CD4-positive, alpha-beta T cell treated with Interleukin-6 for 4 hours (primary cell): ENCODE data around the gene IL17RE.
"Not testable (repeated sequence)": the region's sequence is repeated elsewhere in the genome, so short reads cannot be mapped to it uniquely, and the experiment has no call there.

Experiments
- DNase-seq: peaks from one replicate; pipeline ENCODE4 v3.0.0-alpha.2; 2020; ENCODE audit warnings: mixed read lengths

IL17RE gene

DNA sequence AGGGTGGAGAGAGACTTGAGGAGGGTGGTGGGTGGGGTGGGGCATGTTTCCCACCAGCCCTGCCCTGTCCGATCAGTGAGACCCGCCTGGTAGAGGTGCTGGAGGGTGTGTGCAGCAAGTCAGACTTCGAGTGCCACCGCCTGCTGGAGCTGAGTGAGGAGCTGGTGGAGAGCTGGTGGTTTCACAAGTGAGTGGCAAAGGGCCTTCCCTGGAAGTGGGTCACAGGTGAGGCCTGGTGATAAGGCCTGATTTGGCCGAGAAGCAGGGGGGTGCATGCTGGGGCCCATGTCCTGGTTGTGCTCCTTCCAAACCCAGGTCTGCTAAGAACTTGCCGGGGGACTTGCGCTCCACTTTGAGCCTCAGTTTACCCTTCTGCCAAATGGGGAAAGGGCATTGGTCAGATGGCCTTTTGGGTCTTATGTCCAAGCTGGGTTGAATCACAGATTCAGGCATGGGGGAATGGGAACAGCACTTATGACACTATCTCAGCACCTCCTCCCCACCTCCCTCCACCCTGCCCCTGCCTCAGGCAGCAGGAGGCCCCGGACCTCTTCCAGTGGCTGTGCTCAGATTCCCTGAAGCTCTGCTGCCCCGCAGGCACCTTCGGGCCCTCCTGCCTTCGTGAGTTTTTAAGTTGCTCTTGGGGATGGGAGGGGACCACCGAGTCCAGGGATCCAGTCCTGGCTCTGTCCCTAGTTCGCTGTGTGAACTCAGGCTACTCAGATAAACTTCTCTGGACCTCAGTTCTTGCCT, 35.0 kb downstream of the IL17RE start:
- no peak for DNase-seq

GRCh38 chr3:9938966-9939365, 36.3 kb downstream of the IL17RE start:
- no peak for DNase-seq

- DNase-seq = not testable (repeated sequence)
These were observed 37.3 kb downstream of the IL17RE start for GRCh38 chr3:9939906-9940305.

- no peak for DNase-seq
These were observed 38.1 kb downstream of the IL17RE start for GRCh38 chr3:9940746-9941145.

GRCh38 chr3:9942164-9942563, 39.5 kb downstream of the IL17RE start:
- no peak for DNase-seq

DNA sequence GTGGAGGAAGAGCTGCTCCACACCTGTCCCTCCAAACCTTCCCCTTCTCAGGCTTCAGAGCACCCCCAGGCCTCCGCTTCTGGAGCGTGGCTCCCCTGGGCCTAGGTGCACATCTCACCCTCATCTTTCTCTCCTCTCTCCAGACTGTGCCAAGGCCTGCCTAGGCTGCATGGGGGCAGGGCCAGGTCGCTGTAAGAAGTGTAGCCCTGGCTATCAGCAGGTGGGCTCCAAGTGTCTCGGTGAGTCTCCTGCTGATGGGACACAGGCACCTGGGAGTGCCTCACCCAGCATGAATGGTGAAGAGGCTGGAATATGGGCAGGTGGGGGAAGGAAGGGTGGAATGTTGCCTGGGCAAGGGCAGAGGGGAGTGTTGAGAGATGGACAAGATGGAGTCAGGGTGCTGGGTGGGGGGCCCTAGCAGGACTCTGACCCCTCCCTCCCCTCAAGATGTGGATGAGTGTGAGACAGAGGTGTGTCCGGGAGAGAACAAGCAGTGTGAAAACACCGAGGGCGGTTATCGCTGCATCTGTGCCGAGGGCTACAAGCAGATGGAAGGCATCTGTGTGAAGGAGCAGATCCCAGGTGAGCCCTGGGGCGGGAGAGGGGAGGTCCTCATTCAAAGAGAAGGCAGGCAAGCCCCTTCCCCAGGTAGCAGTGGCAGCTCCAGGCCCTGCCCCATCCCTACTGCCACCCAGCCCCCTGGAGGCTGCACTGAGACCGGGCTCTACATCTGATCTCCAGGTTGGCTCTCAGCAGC, 40.5 kb downstream of the IL17RE start:
- DNase-seq = no peak

GRCh38 chr3:9944271-9944670, 41.6 kb downstream of the IL17RE start:
- DNase-seq = no peak

- DNase-seq = no peak
These were observed 42.7 kb downstream of the IL17RE start for GRCh38 chr3:9945358-9945757.

DNA sequence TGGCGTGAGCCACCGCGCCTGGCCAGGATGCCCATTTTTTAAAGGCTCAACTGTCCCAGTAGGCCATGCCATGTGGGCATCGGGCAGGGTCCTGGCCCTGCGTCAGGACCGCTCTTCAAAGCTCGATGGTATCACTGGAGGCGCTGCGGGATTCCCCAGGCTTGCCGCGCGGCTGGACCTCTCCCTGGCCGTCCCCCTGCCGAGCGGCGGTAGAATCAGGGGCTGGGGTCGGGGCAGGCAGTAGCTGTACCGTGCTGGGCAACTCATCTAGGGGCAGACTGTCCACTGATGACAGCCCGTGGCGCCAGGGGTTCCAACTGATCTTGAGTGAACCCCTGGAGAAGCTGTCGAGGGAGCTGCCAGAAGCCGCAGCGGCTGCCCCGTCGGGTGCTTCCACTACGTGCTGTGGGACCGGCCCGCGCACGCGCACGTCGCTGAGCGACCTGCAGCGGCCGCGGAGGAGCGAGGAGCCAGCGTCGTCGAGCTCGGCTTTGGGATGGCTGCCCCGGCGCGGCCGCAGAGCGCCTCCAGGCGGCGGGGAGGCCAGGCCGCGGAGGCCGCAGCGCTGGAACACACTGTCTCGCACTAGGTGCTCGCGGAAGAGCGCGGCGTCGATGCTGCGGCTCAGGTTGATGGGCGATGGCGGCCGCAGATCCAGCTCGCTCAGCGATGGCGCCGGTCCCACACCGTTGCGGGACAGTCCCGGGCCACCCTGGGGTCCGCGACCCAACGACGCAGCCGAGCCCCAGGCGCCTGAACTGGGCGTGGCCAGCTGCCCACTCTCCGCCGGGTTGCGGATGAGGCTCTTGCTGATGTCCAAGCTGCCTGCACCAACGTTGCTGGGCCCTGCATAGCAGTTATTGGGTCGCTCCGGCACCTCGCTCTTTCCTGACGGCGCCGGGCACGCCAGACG, 43.7 kb downstream of the IL17RE start:
- DNase-seq = peak; percentile 81

GRCh38 chr3:9947025-9947995, 44.7 kb downstream of the IL17RE start:
- DNase-seq = no peak

DNA sequence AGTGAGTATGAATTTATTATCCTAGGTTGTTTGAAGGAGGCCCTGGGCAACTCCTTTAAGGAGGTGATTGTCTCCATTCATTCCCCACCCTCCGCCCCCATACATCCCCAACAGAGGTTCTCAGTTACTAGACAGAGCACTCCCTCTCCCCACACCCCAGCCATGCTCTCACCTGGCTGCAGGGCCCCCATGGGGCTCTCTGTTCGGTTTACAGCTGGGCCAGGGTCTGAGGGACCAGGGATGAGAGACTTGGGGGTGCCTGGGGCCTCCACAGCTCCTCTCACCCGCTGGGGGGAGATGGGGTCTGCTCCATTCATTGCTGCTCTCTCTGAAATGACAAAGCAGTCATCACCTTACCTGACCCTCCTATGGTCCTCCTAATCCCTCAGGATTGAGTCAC, 45.9 kb downstream of the IL17RE start:
- no peak for DNase-seq

DNA sequence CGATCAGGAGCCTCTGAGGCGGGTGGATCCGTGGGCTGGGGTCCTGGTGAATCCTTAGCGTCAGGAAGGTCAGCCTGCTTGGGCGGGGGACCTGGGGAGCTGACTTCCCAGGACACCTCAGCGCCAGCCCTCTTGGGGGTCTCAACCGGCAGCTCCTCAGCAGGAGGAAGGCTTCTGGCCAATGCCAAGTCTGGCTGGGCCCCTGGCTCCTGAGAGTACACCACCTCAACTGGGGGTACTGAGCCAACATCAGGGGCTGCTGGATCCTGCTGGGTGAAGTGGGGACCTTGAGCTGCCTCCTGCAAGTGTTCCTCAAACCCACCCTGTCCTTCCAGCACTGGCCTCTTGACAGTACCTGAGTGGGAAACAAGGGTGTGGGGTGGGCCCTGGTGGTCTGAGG, 46.5 kb downstream of the IL17RE start:
- DNase-seq = no peak

DNA sequence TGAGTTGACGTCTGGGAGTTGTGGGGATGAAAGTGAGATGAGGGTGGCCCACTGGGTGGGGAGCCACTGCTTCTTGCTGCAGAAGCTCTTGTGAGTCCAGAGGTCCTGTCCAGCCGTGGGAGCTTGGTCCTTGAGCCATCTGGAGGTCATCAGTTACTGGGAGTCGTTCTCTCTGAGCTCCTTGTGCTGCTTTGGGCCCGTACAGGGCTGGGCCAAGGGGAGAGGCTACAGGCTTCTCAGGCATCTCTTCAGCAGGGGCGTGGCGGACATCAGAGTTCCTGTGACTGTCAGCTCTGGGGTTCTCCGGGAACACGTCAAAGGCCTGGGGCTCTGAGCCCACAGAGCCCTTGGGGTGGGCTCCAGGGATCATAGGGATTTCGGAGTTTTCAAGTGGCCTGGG, 47.0 kb downstream of the IL17RE start:
- DNase-seq = no peak

- peak; percentile 20 for DNase-seq
These were observed 48.5 kb downstream of the IL17RE start for GRCh38 chr3:9951126-9951525.

GRCh38 chr3:9951598-9951961, 48.9 kb downstream of the IL17RE start:
- DNase-seq = peak; percentile 5

- DNase-seq = peak; percentile 65
These were observed 49.5 kb downstream of the IL17RE start, which contains the start of gene PRRT3 for GRCh38 chr3:9951962-9952805. Gene PRRT3, minus strand, starts transcription at chr3:9952408. Its CDS starts 2,293 bp downstream, at chr3:9950115.

DNA sequence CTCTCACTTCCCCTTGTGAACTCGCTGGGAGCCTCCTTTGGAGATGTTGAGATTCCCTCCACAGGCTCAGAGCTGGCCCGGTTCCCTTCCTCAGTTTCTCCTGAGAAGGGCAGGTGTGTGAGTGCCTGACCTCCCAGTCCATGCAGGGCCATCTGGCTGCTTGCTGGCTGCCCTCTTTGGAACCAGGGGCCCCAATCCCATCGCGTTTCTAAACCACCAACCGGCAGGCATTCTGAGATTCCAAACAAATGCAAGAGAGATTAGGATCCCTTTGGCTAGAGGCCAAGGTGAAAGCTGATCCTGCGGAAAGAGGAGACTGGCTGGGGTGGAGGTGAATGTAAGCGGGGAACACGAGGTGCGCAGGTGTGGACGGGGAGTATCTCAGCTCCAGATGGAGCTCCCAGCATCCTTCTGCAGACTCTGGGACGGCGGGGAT, 52.4 kb downstream of the IL17RE start:
- no peak for DNase-seq

DNA sequence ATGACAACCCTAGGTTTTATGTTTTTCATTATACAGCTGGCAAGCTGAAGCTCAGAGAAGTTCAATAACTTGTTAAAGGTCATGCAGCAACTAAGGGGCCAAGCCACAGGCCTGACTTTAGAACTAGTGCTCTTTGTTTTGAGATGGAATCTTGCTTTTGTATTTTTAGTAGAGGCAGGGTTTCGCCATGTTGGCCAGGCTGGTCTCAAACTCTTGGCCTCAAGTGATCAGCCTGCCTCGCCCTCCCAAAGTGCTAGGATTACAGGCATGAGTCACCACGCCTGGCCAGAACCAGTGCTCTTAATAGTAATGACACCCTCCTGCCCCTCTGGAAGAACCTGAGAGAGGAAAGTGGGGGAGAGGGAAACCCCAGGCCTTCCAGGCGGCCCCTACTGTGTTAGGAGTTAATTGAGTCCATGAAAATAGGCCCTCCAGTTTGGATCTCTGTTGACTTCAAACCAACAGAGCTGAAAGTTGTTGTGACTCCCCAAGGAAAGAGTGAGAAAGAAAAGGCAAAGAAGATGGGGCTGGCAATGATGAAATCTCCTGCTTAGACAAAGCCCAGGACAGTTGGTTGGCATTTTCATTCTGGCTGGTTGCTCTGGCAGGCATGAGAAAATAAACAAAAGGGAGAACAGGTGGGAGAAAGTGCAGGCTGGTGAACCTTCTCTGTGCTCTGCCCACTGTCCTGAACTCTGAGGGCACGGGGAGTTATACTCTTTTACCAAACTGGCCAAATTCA, 53.1 kb downstream of the IL17RE start:
- no peak for DNase-seq

GRCh38 chr3:9957214-9957613, 54.6 kb downstream of the IL17RE start:
- DNase-seq = no peak

- DNase-seq = no peak
These were observed 62.7 kb downstream of the IL17RE start for GRCh38 chr3:9965200-9965875.
